GM23338 (cell line): Measurements from ENCODE around the gene DOCK1. TPM values are rescaled to one million over a fixed set of nuclear protein-coding genes. Genes with fewer than 3 reads are reported as not detected.

Experiments
- ATAC-seq: fragments of 200-7000 bp; cut with Tn5 transposase; 3 replicates; pipeline ENCODE4 v1.9.1; 2020
- DNase-seq: peaks from one replicate; pipeline ENCODE4 v3.0.0-alpha.2; 2015; ENCODE audit warnings: low spot score
- H2AFZ ChIP-seq: fragments of 200-600 bp; sonication (generic); 2 replicates; pipeline ENCODE4 v1.8.0; 2016; ENCODE audit warnings: antibody characterized with exemption, mild to moderate bottlenecking, moderate library complexity
- H3F3A ChIP-seq: fragments of 200-600 bp; sonication (generic); replicated peaks from 2 replicates; pipeline ENCODE4 v1.8.0; 2017; ENCODE audit warnings: antibody characterized with exemption, mixed run types, low read depth
- H3K27ac ChIP-seq: fragments of 200-600 bp; sonication (generic); 2 replicates; pipeline ENCODE4 v1.6.1; 2016; ENCODE audit warnings: low read depth
- H3K27me3 ChIP-seq: fragments of 200-600 bp; sonication (generic); 2 replicates; pipeline ENCODE4 v1.8.0; 2016; ENCODE audit warnings: mild to moderate bottlenecking, mixed run types, moderate library complexity; ENCODE audit not compliant: insufficient read depth
- H3K36me3 ChIP-seq: fragments of 200-600 bp; sonication (generic); 2 replicates; pipeline ENCODE4 v1.8.0; 2016; ENCODE audit warnings: mild to moderate bottlenecking; ENCODE audit not compliant: insufficient read depth
- H3K4me1 ChIP-seq: fragments of 200-600 bp; sonication (generic); 2 replicates; pipeline ENCODE4 v1.8.0; 2016; ENCODE audit warnings: mild to moderate bottlenecking, moderate library complexity; ENCODE audit not compliant: insufficient read depth
- H3K4me2 ChIP-seq: fragments of 200-600 bp; sonication (generic); 2 replicates; pipeline ENCODE4 v1.7.1; 2017; ENCODE audit warnings: mixed run types
- H3K4me3 ChIP-seq: fragments of 200-600 bp; sonication (generic); 2 replicates; pipeline ENCODE4 v1.6.1; 2016; ENCODE audit warnings: mixed run types
- H3K79me2 ChIP-seq: fragments of 200-600 bp; sonication (generic); replicated peaks from 2 replicates; pipeline ENCODE4 v1.8.0; 2017; ENCODE audit warnings: mild to moderate bottlenecking; ENCODE audit not compliant: insufficient read depth
- H3K9me2 ChIP-seq: fragments of 200-600 bp; sonication (generic); 2 replicates; pipeline ENCODE4 v1.8.0; 2017; ENCODE audit not compliant: insufficient read depth
- H4K20me1 ChIP-seq: fragments of 200-600 bp; sonication (generic); replicated peaks from 2 replicates; pipeline ENCODE4 v1.8.0; 2017; ENCODE audit warnings: mild to moderate bottlenecking; ENCODE audit not compliant: insufficient read depth
- H3K27ac Mint-ChIP-seq: 2 replicates; pipeline ENCODE4 v1.8.0; 2020; ENCODE audit warnings: inconsistent platforms, mild to moderate bottlenecking, moderate library complexity, mixed read lengths
- H3K27me3 Mint-ChIP-seq: 3 replicates; pipeline ENCODE4 v1.8.0; 2022; ENCODE audit warnings: low read depth, mild to moderate bottlenecking, moderate library complexity, mixed read lengths, inconsistent platforms; ENCODE audit not compliant: insufficient read depth, poor library complexity
- H3K36me3 Mint-ChIP-seq: 3 replicates; pipeline ENCODE4 v1.8.0; 2021; ENCODE audit warnings: low read depth, mild to moderate bottlenecking, inconsistent platforms, moderate library complexity, mixed read lengths
- H3K4me1 Mint-ChIP-seq: 3 replicates; pipeline ENCODE4 v1.8.0; 2020; ENCODE audit warnings: mild to moderate bottlenecking, inconsistent platforms, mixed read lengths
- H3K4me3 Mint-ChIP-seq: 3 replicates; pipeline ENCODE4 v1.8.0; 2021; ENCODE audit warnings: moderate library complexity, mild to moderate bottlenecking, inconsistent platforms, mixed read lengths
- H3K9me3 Mint-ChIP-seq: 3 replicates; pipeline ENCODE4 v1.8.0; 2020; ENCODE audit warnings: moderate library complexity, mild to moderate bottlenecking, inconsistent platforms, mixed read lengths
- CTCF ChIP-seq, 2 experiments: fragments of 200-600 bp in 1 of 2; sonication (generic) in 1 of 2; conservative IDR thresholded peaks; 2 replicates each; pipeline versions ENCODE4 v1.5.1 to v1.6.1; 2016 to 2017; ENCODE audit warnings: antibody characterized with exemption in 2 of 2, low read depth in 2 of 2, mild to moderate bottlenecking in 2 of 2, moderate library complexity in 1 of 2
- EZH2 ChIP-seq: fragments of 200-600 bp; sonication (generic); IDR thresholded peaks from one replicate; pipeline ENCODE4 v1.8.0; 2017; ENCODE audit warnings: antibody characterized with exemption, mild to moderate bottlenecking, low read depth; ENCODE audit not compliant: unreplicated experiment
- JUNB ChIP-seq: IDR thresholded peaks from one replicate; pipeline ENCODE4 v1.6.1; 2016; ENCODE audit warnings: antibody characterized with exemption; ENCODE audit not compliant: unreplicated experiment
- REST ChIP-seq: IDR thresholded peaks from one replicate; pipeline ENCODE4 v1.6.1; 2018; ENCODE audit warnings: antibody characterized with exemption; ENCODE audit not compliant: unreplicated experiment
- STAT1 ChIP-seq: IDR thresholded peaks from one replicate; pipeline ENCODE4 v1.6.1; 2016; ENCODE audit warnings: antibody characterized with exemption; ENCODE audit not compliant: unreplicated experiment
- ZNF114 ChIP-seq: fragments of 250-450 bp; sonication (Bioruptor Pico); IDR thresholded peaks from 2 replicates; pipeline ENCODE4 v1.5.0; 2020; ENCODE audit warnings: mild to moderate bottlenecking, moderate library complexity
- ZNF331 ChIP-seq: fragments of 250-450 bp; sonication (Bioruptor Pico); IDR thresholded peaks from 2 replicates; pipeline ENCODE4 v1.5.0; 2020; ENCODE audit warnings: low read depth, mild to moderate bottlenecking, moderate library complexity
- ZNF462 ChIP-seq: fragments of 250-450 bp; sonication (Bioruptor Pico); IDR thresholded peaks from 2 replicates; pipeline ENCODE4 v1.5.0; 2020; ENCODE audit warnings: mild to moderate bottlenecking, moderate library complexity
- polyA plus RNA-seq: library from polyadenylated mRNA; unstranded; fragments of >200 nt; fragmentation: Nextera tagmentation; extraction: Ambion mirVana; gene quantifications from 2 replicates; pipeline ENCODE4 v1.2.1, GENCODE V29; 2016
- total RNA-seq: library from RNA; depleted of rRNA; stranded (reverse); fragments of >200 nt; shearing (Covaris generic); gene quantifications from 2 replicates; pipeline ENCODE4 v1.2.3, GENCODE V29; 2014

DOCK1 gene
- total and polyA plus RNA-seq, 2 experiments from 2014 or later = 13.2 to 55.3 TPM

GRCh38 chr10:127402596-127403409, 497.6 kb downstream of the DOCK1 start:
- Histone ChIP-seq H3K4me3 (no peak overlapping the region), H3K79me2 (no peaks in the 10 kb centered on the region), H3K27me3 (no peaks in the 10 kb centered on the region), H3K4me1 (peaks cover 9% of the 10 kb centered on the region), H3K36me3 (no peaks in the 10 kb centered on the region), H3K27ac (no peak overlapping the region), H3K9me2 (no peaks in the 10 kb centered on the region), H4K20me1 (no peaks in the 10 kb centered on the region), H2AFZ (no peak overlapping the region), H3F3A (no peaks in the 10 kb centered on the region), H3K4me2 (no peak overlapping the region)
- H3K27me3 Mint-ChIP-seq = no peaks in the 10 kb centered on the region
- no peaks in the 10 kb centered on the region for H3K9me3 Mint-ChIP-seq
- no peak overlapping the region for H3K27ac Mint-ChIP-seq
- H3K4me3 Mint-ChIP-seq = no peak overlapping the region
- no peak for TF ChIP-seq CTCF (conservative IDR thresholded peaks at IDR 0.05; ENCODE audit: low read depth in 2 of 2)
- TF ChIP-seq STAT1 = no peak
- TF ChIP-seq EZH2 = no peak
- no peak for TF ChIP-seq REST
- TF ChIP-seq ZNF331 = no peak
- no peak for TF ChIP-seq JUNB
- no peak for TF ChIP-seq ZNF462 (CRISPR knock-in tag)
- no peak for TF ChIP-seq ZNF114 (CRISPR knock-in tag)
- H3K36me3 Mint-ChIP-seq = peaks cover 8% of the 10 kb centered on the region; the same call in 2 of the 3 replicates
- DNase-seq (no peak), ATAC-seq (no peak)
- H3K4me1 Mint-ChIP-seq = peaks cover 15% of the 10 kb centered on the region
